Uterus (tissue), 2 donors: ENCODE measurements around the gene CREB3L2.

ENCODE experiments used
- CTCF ChIP-seq, 4 experiments: fragments of 200-600 bp in 2 of 4; fragments of 450-650 bp in 2 of 4; sonication (generic) in 2 of 4; IDR thresholded peaks; one replicate each; pipeline ENCODE4 v1.5.1; 2016 to 2019; ENCODE audit warnings: antibody characterized with exemption in 4 of 4, mild to moderate bottlenecking in 2 of 4, moderate library complexity in 1 of 4
- POLR2A ChIP-seq, 2 donors: fragments of 450-650 bp; IDR thresholded peaks; one replicate each; pipeline ENCODE4 v1.6.1; 2016; ENCODE audit warnings: antibody characterized with exemption in 2 of 2, mild to moderate bottlenecking in 1 of 2, moderate library complexity in 1 of 2

- no peak for TF ChIP-seq CTCF (IDR thresholded peaks at IDR 0.05)
- TF ChIP-seq POLR2A (IDR thresholded peaks at IDR 0.05) = no peak
Measured at GRCh38 chr7:138021889-138022288, 20.0 kb upstream of the CREB3L2 start.
